Amygdala (tissue), 56 donors: Measurements from ENCODE around the gene GDI1.
A peak's percentile ranks its signal among the peaks of the same experiment; 100 is the strongest.

ENCODE experiments used
- DNase-seq, 56 donors: peaks; one replicate each; lab custom pipeline; 2025; lab: John Stamatoyannopoulos, UW

Gene GDI1

DNA sequence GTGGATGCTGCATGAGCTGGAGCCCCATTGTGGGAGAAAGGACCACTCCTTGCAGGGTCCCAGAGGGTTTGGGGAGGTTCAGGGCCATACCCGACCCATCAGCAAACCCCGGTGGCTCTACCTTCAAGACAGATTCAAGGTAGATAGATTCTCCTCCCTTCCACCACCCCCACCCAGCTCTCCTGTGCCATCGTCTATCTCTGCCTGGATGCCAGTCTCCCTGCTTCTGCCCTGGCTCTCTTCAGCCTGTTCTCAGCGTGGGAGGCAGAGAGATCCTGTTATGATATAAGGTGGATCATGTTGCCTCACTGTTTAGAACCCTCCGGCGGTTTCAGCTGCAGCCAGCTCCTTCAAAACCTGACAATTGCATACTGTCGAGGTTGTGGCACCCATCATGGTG is 36.7 kb downstream of the GDI1 start:
- DNase-seq, result no peak

DNA sequence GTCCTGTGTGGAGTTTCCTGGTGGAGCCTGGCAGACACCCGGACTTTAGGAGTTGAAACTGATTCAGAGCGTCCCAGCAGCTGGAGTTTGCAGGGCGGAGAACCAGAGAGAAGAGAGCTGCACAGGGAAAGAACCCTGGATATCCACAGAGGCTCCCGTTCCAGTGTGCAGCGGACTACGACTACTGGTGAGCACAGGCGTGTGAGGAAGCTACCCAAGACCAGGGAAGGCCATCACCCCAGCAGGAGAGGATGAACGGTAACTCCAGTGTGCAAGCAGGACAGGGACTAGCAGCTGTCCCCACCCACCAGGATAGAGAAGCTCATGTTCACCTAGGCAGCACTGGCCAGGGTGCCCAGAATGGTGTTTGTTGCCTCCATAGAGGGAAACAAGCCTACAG is 39.9 kb downstream of the GDI1 start:
- no peak for DNase-seq

- DNase-seq, result no peak
Observed at GRCh38 chrX:154477891-154478477, 41.0 kb downstream of the GDI1 start.

DNA sequence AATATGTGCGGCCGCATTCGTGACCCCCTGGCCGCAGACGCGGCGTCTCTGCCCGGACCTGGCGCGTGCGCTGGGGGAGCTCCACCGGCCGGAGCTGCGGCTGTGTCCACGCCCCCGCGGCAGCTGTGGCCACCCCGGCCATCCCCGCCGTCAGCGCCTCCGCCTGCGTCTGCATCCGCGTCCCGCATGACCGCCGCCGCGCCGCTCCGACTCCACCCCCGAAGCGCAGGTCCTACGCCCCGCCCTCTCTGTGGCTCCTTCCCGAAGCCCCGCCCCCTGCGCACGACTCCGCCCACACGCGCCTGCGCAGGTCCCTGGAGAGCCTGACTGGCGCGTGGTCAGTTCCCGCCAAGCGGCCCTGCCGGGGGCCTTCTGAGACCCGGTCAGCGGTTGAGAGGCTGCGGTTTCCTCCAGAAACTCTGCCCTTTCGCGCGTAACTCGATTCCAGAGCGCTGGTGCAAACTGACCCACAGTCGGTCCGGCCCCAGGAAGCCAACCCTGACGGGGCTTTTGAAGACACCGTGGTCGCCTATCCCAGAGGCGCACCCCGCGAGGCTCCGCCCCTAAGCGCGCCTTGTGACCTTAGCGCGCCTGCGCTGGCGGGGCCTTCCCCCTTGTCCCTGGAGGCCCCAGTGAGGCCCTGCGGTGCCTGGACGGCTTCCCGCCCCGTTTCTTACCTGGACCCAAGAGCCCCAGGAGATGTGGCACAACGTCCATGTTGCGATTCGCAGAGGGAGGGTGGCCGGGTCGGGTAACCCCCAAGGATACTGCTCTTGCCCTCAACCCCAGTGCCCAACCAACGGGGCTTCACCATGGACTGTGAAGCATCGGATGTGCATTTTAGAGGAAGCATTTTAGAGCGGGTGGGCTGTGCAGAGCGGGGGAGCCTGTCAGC is 42.0 kb downstream of the GDI1 start, which contains the start of gene LAGE3:
Gene LAGE3 (minus strand): TSS at position 554 of the 895 bp plus-strand sequence. CDS start 366 bp downstream, at position 188.
- DNase-seq, result peak; percentile 17 to 93 (median 82)

GRCh38 chrX:154481195-154481594 is 44.2 kb downstream of the GDI1 start:
- no peak for DNase-seq

DNA sequence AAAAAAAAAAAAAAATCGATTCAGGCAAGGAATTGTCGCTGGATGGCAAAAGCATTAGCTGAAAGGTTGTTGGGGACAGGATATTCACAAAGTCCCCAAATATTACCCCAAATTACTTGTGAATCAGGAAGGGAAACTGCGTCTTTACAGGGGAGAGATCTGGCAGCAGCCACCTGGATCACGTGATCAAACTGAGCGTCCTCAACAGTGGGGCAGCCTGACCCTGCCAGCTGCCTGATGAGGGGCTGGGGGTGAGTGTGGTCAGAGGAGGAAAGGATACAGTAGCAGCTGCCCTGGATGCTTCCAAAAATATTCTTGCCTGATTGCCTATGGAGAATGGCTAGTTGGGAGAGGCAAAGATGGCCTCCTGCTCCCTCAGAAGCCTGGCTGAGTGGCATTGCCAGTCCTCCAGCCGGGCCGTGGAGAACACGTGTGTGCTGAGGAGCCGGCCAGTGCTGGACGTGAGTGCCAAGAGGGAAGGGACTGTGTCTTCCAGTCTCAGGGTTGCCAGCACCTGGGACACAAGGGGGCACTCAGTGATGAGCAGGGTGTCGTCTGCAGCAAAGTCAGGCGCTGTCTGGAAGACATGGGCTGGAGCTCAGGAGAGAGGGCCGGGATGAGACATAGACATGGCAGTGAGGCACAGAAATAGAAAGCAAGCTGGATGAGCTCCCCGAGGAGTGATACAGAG is 45.1 kb downstream of the GDI1 start:
- no peak for DNase-seq

- DNase-seq, result no peak
Observed at GRCh38 chrX:154482786-154483185, 45.8 kb downstream of the GDI1 start.

- no peak for DNase-seq
Observed at GRCh38 chrX:154483325-154483724, 46.4 kb downstream of the GDI1 start.

- DNase-seq, result no peak
Observed at GRCh38 chrX:154484255-154485149, 47.5 kb downstream of the GDI1 start.

DNA sequence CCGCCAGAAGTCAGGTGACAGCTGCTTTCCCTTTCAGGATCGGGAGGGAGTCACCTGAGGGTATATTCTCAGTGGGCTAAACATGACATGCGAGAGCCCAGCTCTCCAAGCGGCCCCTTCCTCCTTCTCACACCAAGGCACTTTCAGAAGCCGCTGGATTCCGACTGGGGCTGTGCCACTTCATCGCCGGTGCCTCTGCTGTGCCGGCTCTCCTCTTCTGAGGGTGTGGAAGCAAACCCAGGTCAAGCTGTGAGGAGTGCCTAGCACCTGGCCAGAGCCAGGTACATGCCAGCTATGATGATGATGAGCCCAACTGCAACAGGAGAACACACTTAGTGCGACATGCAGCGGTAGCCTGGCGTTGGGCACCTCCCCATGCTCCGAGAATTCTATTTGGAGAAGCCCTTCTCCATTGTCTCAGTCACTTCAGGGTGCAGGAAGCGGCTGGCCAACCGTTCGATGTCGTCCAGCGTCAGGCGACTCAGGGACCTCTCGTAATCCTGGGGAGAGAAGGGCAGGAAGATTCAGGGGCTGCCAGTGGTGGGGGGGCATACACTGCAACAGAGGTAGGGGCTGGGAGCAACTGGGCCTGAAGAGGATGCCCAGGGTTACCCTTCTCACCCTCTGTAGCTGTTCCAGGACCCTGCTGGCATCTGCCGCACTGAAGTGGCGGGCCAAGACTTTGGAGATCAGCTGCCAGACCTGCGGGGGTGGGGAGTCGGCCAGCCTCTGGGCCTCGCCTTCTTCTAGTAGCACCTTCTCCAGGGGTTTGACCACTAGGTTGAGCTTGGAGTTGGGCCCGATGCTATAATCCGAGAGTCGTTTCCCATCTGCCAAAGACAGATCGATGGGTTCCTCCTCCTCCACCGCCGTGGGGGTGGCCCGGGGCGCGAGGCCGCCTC is 48.4 kb downstream of the GDI1 start:
- DNase-seq, result peak in 1 of 56 donors; percentile 54

DNA sequence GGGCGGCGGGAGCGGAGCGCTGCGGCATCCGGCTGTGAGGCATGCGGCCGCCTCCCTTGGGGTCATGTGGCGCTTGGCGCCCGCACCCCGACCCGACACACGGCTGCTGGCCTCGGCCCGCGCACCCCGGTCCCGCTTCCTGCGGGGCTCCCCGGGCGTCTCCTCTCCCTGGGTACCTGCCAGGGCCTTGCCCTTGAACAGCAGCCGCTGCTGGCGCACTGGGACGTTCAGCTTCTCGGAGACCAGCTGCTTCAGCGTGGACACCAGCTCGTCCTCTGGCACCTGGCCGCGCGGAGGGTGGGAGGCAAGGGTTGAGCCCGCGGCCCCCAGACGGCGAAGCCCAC is 49.1 kb downstream of the GDI1 start:
- DNase-seq, result peak in 8 of 56 donors; percentile 4 to 34 (median 18)

DNA sequence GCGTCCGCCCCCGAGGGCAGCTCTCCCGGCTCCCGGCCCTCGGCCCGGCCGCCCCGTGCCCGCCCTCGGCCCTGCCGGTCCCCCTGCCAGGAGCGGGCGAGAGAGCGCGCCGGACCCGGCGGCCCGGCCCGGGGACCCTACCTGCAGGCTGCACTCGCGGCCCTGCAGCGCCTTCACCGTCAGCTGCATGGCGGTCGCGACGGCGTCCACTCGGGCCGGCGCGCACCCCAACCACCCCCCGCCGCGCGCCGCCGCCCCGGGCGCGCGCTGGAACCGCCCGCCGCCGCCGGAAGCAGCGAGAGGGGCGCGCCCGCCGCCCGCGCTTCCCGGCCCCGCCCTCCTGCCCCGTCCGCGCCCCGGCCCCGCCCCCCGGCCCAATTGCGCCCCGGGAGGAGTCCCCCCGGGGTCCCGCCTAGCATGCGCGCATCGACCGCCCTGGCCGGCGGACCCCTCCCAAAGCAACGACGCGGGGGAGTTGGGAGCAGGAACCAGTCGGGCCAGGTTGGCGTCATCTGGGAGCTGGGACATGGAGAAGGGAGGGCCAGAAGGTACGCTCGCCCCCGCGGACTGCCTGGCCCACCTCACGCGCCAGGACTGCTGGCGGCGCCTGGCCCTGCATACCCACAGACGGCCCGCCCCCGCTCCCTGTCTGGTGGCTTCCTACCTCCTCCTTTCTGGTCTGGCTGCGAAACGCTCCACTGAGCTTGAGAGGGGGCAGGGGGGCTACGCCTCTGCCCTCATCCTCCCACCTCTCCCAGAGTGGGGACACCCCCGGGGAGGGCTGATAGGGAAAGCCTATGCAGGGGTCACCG is 49.6 kb downstream of the GDI1 start, which contains the start of gene UBL4A:
Gene UBL4A (minus strand): TSS at position 220 of the 812 bp plus-strand sequence. CDS start 31 bp downstream, at position 189.
- peak in 35 of 56 donors; percentile 1 to 72 (median 25) for DNase-seq

- DNase-seq, result no peak
Observed at GRCh38 chrX:154487518-154488290, 50.8 kb downstream of the GDI1 start.

- no peak for DNase-seq
Observed at GRCh38 chrX:154488336-154489075, 51.6 kb downstream of the GDI1 start.

GRCh38 chrX:154489182-154489581 is 52.2 kb downstream of the GDI1 start:
- DNase-seq, result no peak

DNA sequence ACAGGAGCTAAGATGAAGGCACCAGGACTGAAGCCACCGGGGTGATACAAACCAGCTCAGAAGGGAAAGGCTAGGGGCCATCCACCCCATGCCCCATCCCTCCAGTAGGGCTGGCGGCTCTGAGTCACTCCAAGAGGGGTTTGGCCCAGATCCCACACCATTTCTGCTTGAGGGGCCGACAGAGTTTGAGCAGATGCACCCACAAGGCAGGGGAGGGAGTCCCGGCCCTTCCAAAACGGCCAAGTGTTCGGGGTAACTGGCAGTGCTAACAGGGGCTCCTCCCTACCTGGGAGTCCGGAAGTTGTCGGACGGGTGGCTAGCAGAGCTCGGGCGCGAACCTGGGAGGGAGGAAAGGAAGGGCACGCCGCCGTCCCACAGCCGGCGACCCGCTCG is 53.1 kb downstream of the GDI1 start:
- peak in 1 of 56 donors; percentile 43 for DNase-seq
